Middle frontal gyrus (tissue), 1 donor: ENCODE results near the gene TTC12.

Experiments
- DNase-seq: peaks from one replicate; pipeline ENCODE4 v3.0.0-alpha.2; 2015; ENCODE audit warnings: low spot score; ENCODE audit errors: extremely low spot score

The TTC12 gene

DNA sequence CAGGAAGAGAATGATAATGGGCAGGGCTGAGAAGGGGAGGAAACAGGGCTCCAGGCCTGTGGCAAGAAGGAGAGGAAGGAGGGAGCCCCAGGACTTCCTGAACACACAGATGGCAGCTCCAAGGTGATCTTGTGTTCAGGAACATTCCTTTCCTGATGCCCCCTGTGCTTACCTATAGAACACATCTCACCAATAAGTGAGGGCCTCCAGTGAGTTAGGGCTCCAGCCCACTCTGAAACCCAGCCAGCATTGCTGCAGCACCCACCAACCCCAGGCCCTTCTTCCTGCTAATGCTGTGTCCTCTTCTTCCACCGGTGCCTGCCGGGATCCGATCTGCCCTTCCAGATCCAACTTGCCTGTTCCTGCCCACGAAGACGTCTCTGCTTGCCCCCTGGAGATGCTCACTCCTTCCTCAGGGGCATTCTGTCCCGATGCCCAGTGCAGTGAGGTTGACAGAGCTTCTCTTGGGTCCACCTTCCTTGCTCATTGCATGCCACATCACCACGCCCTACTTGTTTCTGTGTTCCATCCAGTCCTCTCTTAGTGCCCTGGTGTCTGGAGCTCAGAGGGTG lies 90.6 kb downstream of the TTC12 start:
- no peak for DNase-seq

DNA sequence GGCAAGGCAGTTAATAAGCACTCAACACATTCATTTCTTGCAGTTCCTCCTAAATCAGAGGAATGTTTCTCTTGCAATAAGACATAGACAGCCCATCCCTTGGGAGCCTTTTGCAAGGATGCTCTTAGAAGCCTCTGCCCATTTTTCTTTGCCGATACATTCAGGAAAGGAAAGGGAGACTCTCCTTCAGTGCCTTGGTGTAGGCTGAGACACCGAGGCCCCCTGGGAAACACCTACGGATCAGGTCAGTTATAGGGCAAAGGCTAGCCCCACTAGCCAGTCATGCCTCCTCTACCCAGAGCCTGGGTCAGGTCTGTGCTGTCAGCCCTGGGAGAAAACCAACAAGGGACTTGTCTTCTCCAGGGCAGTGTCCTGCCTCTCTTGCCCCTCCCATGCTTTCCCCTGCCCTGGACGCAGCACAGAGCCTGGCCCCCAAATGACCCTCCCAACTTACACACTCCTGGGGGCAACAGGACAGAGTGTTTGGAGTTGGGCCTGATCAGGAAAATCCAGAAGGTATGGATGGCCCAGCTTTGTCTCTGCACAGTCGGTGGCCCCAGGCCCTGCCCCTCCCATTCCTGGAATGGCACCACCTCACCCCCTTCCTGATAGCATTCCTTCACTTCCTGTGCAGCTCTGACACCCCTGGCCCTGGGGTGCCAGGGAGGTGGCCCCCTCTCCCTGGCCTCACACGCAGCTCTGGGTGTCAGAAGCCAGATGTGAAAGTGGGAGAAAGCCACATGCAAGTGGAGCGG lies 91.5 kb downstream of the TTC12 start:
- no peak for DNase-seq

GRCh38 chr11:113407163-113407562 lies 92.8 kb downstream of the TTC12 start:
- DNase-seq: no peak

DNA sequence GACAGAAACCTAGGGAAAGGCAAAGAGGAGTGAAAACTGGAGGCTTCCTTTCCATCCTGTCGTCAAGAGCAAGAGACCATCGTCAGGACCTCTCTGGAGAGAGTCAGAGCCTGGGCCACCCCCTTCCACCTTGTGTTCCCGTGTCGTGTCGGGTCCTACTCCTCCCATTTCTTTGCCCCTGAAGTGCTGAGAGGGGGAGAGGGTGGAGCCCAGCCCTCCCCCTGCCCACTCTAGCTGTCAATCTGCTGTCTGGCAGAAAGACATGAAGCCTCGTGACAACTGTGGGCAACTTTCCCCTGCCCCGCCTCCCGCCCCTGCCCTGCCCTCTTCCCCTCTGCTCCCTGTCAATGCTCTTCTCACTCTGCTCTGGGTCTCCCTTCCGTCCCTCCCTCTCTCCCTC lies 93.8 kb downstream of the TTC12 start:
- DNase-seq: no peak

GRCh38 chr11:113408887-113409286 lies 94.5 kb downstream of the TTC12 start:
- no peak for DNase-seq

DNA sequence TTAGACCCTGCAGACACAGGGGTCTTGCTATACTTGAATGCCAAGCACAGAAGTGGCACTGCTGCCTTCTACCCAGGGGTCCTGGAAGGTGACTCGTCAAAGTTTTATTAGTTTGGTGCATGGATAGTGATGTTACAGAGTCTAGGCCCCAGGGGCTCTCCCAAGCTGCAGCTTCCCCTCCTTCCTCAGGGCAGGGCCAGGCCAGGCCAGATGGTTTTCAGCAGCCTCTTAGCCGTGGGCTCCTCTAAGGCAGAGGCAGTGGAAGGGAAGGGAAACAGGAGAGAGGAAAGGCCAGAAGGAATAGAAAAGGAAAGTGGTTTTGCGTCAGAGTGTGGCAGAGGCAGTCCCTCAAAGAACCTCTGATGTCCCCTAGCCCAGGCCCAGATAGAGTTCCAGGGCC lies 95.1 kb downstream of the TTC12 start:
- no peak for DNase-seq

GRCh38 chr11:113410414-113411135 lies 96.2 kb downstream of the TTC12 start:
- DNase-seq: no peak

DNA sequence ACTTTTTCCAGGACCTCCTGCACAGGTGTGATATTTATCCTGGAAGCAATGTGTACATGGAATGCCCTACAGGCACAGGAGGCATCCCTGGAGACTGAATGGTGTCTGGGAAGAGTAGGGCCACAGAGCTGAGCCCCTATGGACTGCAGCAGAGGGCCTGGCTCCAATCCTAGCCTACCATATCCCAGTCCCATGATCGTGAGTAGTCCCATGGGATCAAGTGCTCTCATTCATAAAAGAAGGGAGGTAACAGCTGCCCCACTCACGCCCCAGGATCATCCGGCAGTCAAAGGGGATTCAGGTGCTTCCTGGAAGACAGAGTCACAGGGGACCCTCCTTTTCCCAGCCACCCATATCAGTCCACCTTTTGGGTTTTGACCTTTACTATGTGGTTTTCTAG lies 97.2 kb downstream of the TTC12 start:
- DNase-seq: no peak

DNA sequence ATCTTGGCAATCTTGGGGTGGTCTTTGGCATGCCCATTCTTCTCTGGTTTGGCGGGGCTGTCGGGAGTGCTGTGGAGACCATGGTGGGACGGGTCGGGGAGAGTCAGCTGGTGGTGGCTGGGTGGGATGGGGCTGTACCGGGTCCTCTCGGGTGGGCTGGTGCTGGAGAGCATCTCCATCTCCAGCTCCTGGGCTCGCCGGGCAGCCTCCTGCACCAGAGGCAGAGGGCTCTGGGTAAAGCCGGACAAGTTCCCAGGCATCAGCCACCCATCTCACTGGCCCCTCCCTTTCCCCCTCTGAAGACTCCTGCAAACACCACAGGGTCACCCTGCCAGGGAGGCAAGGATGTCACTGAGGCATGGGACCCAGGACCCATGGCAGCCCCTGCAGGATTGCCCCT lies 98.3 kb downstream of the TTC12 start:
- no peak for DNase-seq

- DNase-seq: no peak
These were observed 101.0 kb downstream of the TTC12 start for GRCh38 chr11:113415343-113415742.
